Activated CD4-positive, CD25-positive, alpha-beta regulatory T cell (primary cell): Measurements from ENCODE around the gene FCSK.

Experiments
- DNase-seq, 4 experiments: peaks; one replicate each; lab custom pipeline; 2025; lab: John Stamatoyannopoulos, UW

Gene FCSK

DNA sequence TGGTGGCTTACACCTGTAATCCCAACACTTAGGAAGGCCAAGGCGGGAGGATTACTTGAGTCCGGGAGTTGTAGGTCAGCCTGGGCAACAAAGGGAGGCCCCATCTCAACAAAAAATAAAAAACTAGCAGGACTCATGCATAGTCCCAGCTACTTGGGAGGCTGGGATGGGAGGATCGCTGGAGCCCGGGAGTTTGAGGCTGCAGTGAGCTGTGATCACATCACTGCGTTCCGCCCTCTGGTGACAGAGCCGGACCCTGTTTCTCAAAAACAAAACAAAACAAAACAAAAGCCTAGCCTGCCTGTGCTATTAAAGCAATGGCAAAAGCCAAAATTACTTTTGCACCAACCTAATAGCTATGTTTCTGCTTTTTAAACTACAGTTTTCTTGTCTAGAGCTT lies 1.5 kb downstream of the FCSK start:
- no peak for DNase-seq

GRCh38 chr16:70457446-70458166 lies 3.2 kb downstream of the FCSK start:
- no peak for DNase-seq

DNA sequence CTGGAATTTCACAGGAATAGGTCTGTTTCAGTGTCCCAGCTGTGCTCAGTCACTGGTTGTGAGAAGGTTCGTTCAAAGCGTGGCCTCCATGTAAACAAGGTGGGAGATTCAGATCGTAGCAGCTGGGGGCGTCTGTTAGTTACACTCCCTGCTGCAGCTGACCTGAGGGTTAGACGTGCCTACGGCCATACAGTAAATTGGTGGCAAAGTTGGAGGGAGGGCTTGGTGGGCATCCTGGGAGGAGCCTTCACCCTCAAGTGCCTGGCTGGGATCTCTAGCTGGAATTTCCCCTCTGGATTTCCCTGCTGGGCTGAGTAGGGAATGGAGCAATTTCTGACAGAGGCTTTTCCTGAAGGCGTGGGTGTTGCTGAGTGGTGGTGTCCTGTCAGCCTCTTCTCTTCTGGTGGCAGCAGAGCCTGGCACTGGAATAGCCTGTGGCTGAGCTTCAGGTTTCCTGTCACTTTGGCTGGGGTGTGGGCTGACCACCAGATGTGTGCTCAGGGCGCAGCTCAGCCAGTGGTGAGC lies 6.4 kb downstream of the FCSK start:
- DNase-seq = no peak

GRCh38 chr16:70463235-70463634 lies 8.8 kb downstream of the FCSK start:
- DNase-seq = no peak

DNA sequence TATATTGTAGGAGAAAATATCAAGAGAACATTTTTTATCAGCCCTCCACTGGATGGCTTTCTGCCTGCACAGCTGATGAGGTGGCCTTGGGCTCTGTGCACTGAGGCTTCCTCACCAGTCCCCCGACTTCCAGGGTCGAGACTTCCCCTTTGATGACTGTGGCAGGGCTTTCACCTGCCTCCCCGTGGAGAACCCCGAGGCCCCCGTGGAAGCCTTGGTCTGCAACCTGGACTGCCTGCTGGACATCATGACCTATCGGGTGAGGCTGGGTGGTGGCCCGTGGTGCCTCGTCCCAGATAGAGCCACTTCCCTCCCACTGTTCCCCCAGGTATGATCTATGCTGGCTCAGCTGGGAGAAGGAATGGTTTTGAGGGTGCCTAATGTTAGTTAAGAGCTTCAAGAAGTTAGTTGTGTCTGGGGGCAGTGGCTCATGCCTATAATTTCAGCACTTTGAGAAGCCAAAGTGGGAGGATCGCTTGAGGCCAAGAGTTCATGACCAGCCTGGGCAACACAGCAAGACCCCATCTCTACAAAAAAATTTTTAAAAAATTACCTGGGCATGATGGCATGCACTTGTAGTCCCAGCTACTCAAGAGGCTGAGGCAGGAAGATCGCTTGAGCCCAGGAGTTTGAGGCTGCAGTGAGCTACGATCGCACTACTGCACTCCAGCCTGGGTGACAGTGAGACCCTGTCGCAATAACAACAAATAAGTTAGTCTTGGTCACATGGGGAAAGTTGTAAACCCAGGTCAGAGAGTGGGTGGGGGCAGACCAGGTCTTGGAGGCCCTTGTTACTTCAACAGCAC lies 11.8 kb downstream of the FCSK start:
- no peak for DNase-seq

- DNase-seq = no peak
Measured at GRCh38 chr16:70466805-70467076, 12.3 kb downstream of the FCSK start.

DNA sequence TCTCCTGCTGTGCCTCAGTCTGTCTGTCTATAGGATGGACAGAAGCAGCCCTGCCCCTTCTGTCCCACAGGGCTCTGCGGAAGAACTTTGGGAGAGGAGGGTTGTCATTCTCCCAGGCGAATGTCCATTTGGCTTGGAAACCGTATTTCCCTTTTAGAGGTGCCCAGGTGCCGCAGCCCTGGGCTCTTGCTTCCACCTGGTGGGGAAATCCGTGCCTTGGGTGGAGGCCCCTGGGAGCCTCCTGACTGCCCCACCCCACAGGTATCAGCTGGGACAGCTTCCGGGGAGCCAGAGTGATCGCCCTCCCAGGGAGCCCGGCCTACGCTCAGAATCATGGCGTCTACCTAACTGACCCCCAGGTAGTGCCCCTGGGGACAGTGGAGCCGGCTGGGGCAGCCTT lies 12.7 kb downstream of the FCSK start:
- no peak for DNase-seq

DNA sequence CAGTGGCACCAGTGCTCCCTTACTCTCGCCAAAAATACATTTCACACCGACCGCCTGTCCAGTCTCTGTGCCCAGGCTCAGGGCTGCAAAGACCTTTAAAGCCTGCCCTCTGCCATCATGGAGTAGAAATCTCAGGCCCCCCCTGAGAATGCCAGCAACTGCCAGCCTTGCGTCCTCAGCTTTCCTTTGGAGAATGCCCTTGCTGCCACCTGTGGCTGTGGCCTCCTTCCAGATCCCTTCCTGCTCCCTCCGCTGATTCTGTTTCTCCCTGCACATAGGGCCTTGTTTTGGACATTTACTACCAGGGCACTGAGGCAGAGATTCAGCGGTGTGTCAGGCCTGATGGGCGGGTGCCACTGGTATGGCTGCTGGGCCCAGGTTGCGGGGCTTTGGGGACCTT lies 13.2 kb downstream of the FCSK start:
- no peak for DNase-seq

- no peak for DNase-seq
Measured at GRCh38 chr16:70468776-70469525, 14.6 kb downstream of the FCSK start.

DNA sequence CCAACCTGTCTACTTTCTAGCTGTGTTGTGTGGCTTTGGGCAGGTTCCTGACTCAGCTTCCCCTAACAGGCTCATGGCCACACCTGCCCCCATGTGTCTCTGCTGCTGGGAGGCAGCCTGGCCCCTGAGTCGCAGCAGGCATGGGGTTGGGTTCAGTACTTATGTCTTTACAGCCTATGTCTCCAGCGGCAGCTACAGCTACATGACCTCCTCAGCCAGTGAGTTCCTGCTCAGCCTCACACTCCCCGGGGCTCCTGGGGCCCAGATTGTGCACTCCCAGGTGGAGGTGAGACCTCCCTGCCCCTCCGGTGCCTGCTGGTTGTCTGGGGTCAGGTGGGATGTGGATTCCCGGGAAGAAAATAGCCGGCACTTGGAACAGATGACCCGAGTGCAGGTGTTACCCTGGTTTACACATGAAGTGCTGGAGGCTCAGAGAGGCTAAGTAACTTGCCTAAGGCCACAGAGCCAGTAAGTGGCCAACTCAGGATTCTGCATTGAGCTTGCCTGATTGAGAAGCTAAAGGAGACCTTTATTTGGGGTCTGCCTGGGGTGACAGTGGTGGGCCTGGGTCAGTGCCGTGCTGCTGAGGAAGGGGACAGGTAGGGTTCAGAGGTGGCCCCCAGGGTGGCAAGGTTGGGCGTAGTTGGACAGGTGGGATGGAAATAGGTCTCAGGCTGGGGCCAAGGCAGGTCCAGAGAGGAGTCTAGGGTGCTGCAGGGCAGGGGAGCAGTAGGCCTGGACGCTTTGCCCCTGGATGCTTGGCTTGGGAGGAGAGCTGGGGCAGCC lies 15.9 kb downstream of the FCSK start:
- DNase-seq = no peak

GRCh38 chr16:70470927-70471341 lies 16.5 kb downstream of the FCSK start:
- DNase-seq = no peak

DNA sequence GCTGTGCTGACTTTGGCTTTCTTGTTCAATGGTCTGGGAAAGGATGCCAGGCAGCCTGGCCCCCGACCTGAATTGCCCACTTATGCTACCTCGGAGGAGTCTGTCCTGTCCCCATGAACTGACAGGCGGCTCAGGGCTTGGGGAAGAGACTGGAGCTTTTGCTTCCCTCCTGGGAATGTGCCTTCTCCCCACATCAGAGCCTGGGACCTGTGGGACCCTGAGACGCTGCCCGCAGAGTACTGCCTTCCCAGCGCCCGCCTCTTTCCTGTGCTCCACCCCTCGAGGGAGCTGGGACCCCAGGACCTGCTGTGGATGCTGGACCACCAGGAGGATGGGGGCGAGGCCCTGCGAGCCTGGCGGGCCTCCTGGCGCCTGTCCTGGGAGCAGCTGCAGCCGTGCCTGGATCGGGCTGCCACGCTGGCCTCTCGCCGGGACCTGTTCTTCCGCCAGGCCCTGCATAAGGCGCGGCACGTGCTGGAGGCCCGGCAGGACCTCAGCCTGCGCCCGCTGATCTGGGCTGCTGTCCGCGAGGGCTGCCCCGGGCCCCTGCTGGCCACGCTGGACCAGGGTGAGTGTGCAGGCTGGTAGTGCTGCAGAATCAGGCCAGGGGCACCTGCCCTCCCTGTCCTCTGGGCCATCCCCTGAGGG lies 18.5 kb downstream of the FCSK start:
- DNase-seq = no peak

DNA sequence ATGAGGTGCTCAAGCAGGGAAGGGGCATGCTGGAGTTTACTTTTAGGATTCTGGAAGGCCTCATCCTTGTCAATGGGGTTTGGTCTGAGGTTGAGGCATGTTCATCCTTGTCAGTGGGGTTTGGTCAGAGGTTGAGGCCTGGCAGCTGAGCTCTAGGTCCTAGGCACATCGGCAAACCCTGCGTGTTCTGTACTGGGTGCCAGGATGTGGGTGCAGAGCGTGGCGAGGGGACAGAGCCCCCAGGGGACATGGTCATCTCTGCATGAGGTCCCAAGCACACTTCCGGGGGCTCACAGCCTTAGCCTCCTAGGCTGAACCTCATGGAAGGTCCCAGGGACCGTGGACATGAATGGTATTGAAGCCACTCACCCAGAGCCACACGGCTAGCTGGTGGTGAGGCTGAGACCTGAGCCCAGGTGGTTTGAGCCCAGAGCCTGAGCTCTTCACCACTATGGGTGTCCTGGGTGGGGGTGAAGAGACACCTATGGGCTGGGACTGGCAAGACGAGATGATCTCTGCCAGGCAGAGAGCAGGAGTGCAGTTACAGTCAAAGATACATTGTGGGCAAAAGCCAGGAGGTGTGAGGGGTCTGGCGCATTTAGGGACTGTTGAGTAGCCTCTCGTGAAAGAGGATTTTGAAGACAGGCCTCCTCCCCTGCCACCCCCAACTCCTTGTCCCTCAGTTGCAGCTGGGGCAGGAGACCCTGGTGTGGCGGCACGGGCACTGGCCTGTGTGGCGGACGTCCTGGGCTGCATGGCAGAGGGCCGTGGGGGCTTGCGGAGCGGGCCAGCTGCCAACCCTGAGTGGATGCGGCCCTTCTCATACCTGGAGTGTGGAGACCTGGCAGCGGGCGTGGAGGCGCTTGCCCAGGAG lies 19.3 kb downstream of the FCSK start:
- DNase-seq = no peak

GRCh38 chr16:70474320-70475053 lies 20.1 kb downstream of the FCSK start:
- no peak for DNase-seq

DNA sequence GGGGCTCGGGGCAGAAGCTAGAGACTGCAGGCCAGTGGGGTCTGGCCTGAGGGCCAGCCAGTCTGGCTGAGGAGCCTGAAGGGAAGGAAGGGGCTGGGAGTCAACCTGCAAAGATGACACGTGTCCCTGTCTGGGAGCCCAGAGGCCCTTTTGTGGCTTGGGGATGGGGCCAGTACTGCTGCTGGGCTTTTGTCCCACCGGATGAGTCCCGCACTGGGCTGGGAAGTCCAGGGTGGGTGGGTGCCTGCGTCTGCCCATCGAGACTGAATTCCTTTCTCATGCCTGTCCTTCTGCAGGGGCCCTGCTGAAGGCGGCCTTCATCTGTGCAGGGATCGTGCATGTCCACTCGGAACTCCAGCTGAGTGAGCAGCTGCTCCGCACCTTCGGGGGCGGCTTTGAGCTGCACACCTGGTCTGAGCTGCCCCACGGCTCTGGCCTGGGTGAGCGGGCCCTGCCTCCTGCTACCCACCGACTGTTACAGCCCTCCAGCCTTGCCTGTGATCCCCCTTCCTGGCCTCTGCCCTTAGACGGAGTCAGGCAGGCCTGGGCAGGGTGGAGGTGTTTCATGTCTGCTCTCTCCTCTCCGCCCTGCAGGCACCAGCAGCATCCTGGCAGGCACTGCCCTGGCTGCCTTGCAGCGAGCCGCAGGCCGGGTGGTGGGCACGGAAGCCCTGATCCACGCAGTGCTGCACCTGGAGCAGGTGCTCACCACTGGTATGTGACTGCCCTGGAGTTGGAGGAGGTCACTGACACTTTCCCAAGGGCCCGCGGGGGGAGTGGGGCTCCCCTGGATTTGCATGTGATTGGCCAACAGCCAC lies 20.9 kb downstream of the FCSK start:
- no peak for DNase-seq

DNA sequence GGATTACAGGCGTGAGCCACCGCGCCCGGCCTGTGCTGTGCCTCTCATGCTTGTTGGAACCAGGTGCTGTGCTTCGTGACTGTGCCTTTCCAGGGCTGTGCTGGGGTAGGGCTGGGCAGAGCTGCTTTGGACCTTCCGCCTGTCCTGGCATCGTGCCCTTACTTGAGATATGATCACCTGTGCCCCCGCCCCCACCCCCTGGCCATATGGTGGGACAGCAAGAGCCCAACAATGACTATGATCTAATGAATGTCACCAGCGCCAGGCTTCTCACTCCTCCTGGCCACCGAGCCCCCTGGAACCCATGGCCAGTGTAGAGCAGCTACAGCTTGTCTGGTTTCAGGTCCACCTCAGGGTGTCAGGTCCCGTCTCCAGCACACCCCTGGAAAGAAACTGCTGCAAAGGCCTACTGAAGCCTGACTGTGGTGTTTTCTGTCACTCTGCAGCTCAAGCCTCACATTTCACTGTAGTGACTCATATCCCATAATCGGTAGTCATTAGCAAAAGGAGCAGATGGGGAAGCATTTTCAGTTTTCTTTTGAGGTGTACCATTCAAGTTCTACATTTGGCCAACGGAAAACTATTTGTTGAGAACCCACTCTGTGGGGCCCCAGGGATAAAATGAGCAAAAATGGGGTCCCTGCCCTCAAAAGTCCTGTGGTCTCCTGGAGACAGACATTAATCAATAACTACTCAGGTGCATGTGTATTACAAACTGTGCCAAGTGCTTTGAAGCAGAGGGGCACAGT lies 22.1 kb downstream of the FCSK start:
- no peak for DNase-seq

DNA sequence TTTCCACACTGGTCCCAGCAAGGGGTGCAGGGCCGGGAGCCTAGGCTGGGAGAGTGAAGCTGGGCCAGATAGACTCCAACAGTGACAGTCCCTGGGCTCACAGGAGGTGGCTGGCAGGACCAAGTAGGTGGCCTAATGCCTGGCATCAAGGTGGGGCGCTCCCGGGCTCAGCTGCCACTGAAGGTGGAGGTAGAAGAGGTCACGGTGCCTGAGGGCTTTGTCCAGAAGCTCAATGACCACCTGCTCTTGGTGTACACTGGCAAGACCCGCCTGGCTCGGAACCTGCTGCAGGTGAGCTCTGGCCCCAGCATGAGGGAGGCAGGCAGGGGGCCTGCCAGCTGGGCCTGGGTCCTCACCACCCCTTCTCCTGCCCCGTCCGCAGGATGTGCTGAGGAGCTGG lies 23.8 kb downstream of the FCSK start:
- no peak for DNase-seq

GRCh38 chr16:70478912-70479341 lies 24.5 kb downstream of the FCSK start:
- no peak for DNase-seq
